Activated CD4-positive, alpha-beta T cell treated with anti-CD3 and anti-CD28 coated beads for 1 hour (primary cell): Measurements from ENCODE around the gene FAM110A.
"Not testable (repeated sequence)": the region's sequence is repeated elsewhere in the genome, so short reads cannot be mapped to it uniquely, and the experiment has no call there.

ENCODE experiments used
- DNase-seq: peaks from one replicate; pipeline ENCODE4 v3.0.0-alpha.2; 2020

FAM110A gene

GRCh38 chr20:833450-834150, at the start of gene FAM110A:
Gene FAM110A, plus strand, starts transcription at chr20:833715. Its CDS starts 11,090 bp downstream, at chr20:844805.
- peak; percentile 94 for DNase-seq

- no peak for DNase-seq
Observed at GRCh38 chr20:787825-788224, 45.7 kb upstream of the FAM110A start.

- DNase-seq, result no peak
Observed at GRCh38 chr20:791056-791455, 42.5 kb upstream of the FAM110A start.

GRCh38 chr20:792248-792647, 41.3 kb upstream of the FAM110A start:
- no peak for DNase-seq

- no peak for DNase-seq
Observed at GRCh38 chr20:796921-797320, 36.6 kb upstream of the FAM110A start.

- not testable (repeated sequence) for DNase-seq
Observed at GRCh38 chr20:798746-799145, 34.8 kb upstream of the FAM110A start.

- not testable (repeated sequence) for DNase-seq
Observed at GRCh38 chr20:800026-800425, 33.5 kb upstream of the FAM110A start.

GRCh38 chr20:801678-802077, 31.8 kb upstream of the FAM110A start:
- DNase-seq, result no peak

GRCh38 chr20:805713-806112, 27.8 kb upstream of the FAM110A start:
- DNase-seq, result no peak

GRCh38 chr20:811776-812434, 21.6 kb upstream of the FAM110A start:
- not testable (repeated sequence) for DNase-seq

GRCh38 chr20:812435-812814, 21.1 kb upstream of the FAM110A start:
- not testable (repeated sequence) for DNase-seq

- no peak for DNase-seq
Observed at GRCh38 chr20:813390-813789, 20.1 kb upstream of the FAM110A start.

GRCh38 chr20:815226-815625, 18.3 kb upstream of the FAM110A start:
- no peak for DNase-seq

GRCh38 chr20:815914-816606, 17.5 kb upstream of the FAM110A start:
- DNase-seq, result peak; percentile 59

GRCh38 chr20:818001-818664, 15.4 kb upstream of the FAM110A start:
- DNase-seq, result no peak

GRCh38 chr20:819680-820322, 13.7 kb upstream of the FAM110A start:
- DNase-seq, result no peak

GRCh38 chr20:820323-820953, 13.1 kb upstream of the FAM110A start:
- no peak for DNase-seq

- DNase-seq, result no peak
Observed at GRCh38 chr20:821046-821730, 12.3 kb upstream of the FAM110A start.

GRCh38 chr20:821731-822065, 11.8 kb upstream of the FAM110A start:
- DNase-seq, result no peak

- no peak for DNase-seq
Observed at GRCh38 chr20:822651-823573, 10.6 kb upstream of the FAM110A start.

GRCh38 chr20:823574-823902, 10.0 kb upstream of the FAM110A start:
- no peak for DNase-seq
